Measurements from ENCODE around the gene SEC16A.
A peak's percentile ranks its signal among the peaks of the same experiment; 100 is the strongest.

Gene SEC16A

GRCh38 chr9:136482793-136483588, at the start of gene SEC16A:
SEC16A (minus strand) TSS chr9:136483040; CDS start chr9:136477615, 5,425 bp downstream.
- peak; percentile 100 for DNase-seq (ENCODE audit: low read depth in 2 of 2)

GRCh38 chr9:136531904-136532798, 49.3 kb upstream of the SEC16A start:
- DNase-seq (ENCODE audit: low read depth in 2 of 2): no peak

GRCh38 chr9:136531186-136531903, 48.5 kb upstream of the SEC16A start:
- no peak for DNase-seq (ENCODE audit: low read depth in 2 of 2)

GRCh38 chr9:136530461-136531089, 47.7 kb upstream of the SEC16A start:
- no peak for DNase-seq (ENCODE audit: low read depth in 2 of 2)

- DNase-seq (ENCODE audit: low read depth in 2 of 2): no peak
Measured at GRCh38 chr9:136529516-136530460, 46.9 kb upstream of the SEC16A start.

GRCh38 chr9:136528716-136529341, 46.0 kb upstream of the SEC16A start:
- DNase-seq (ENCODE audit: low read depth in 2 of 2): no peak

GRCh38 chr9:136527721-136528710, 45.2 kb upstream of the SEC16A start:
- no peak for DNase-seq (ENCODE audit: low read depth in 2 of 2)

- no peak for DNase-seq (ENCODE audit: low read depth in 2 of 2)
Measured at GRCh38 chr9:136527131-136527530, 44.3 kb upstream of the SEC16A start.

GRCh38 chr9:136526625-136527066, 43.8 kb upstream of the SEC16A start:
- no peak for DNase-seq (ENCODE audit: low read depth in 2 of 2)

- DNase-seq (ENCODE audit: low read depth in 2 of 2): no peak
Measured at GRCh38 chr9:136525841-136526499, 43.1 kb upstream of the SEC16A start.

GRCh38 chr9:136525207-136525606, 42.4 kb upstream of the SEC16A start:
- DNase-seq (ENCODE audit: low read depth in 2 of 2): no peak

GRCh38 chr9:136522314-136523237, 39.7 kb upstream of the SEC16A start:
- DNase-seq (ENCODE audit: low read depth in 2 of 2): no peak

- DNase-seq (ENCODE audit: low read depth in 2 of 2): no peak
Measured at GRCh38 chr9:136521537-136521936, 38.7 kb upstream of the SEC16A start.

GRCh38 chr9:136520053-136520540, 37.3 kb upstream of the SEC16A start:
- no peak for DNase-seq (ENCODE audit: low read depth in 2 of 2)

- no peak for DNase-seq (ENCODE audit: low read depth in 2 of 2)
Measured at GRCh38 chr9:136519263-136520052, 36.6 kb upstream of the SEC16A start.

- no peak for DNase-seq (ENCODE audit: low read depth in 2 of 2)
Measured at GRCh38 chr9:136518623-136519022, 35.8 kb upstream of the SEC16A start.
